Keratinocyte (primary cell): Measurements from ENCODE around the gene ZC3H12C. TPM values are rescaled to one million over a fixed set of nuclear protein-coding genes. Genes with fewer than 3 reads are reported as not detected.

Source experiments
- DNase-seq: peaks from one replicate; pipeline ENCODE4 v3.0.0-alpha.2; 2011; ENCODE audit warnings: low read depth, missing footprints, low spot score
- FAIRE-seq: peaks from 2 replicates; lab custom pipeline; 2011; peaks lifted over from hg19 to GRCh38; lab: Jason Lieb, UNC
- H2AFZ ChIP-seq: 2 replicates; pipeline ENCODE4 v1.6.0; 2012; ENCODE audit warnings: low read length, control low read depth, inconsistent platforms; ENCODE audit not compliant: control insufficient read depth
- H3K27ac ChIP-seq: 2 replicates; pipeline ENCODE4 v1.5.1; 2011; ENCODE audit warnings: low read length; ENCODE audit not compliant: control insufficient read depth, insufficient read depth
- H3K27me3 ChIP-seq: 3 replicates; pipeline ENCODE4 v1.6.0; 2011; ENCODE audit warnings: low read length; ENCODE audit not compliant: control insufficient read depth, insufficient read depth; ENCODE audit errors: extremely low read depth
- H3K36me3 ChIP-seq, 2 experiments: 2 replicates in 1 of 2; 3 replicates in 1 of 2; pipeline ENCODE4 v1.5.1; 2011; ENCODE audit warnings: low read length in 2 of 2, mild to moderate bottlenecking in 1 of 2; ENCODE audit not compliant: control insufficient read depth in 2 of 2, insufficient read depth in 2 of 2; ENCODE audit errors: extremely low read depth in 1 of 2
- H3K4me1 ChIP-seq: 3 replicates; pipeline ENCODE4 v1.5.1; 2011; ENCODE audit warnings: low read length; ENCODE audit not compliant: control insufficient read depth, insufficient read depth; ENCODE audit errors: extremely low read depth
- H3K4me2 ChIP-seq: 3 replicates; pipeline ENCODE4 v1.6.0; 2011; ENCODE audit warnings: low read depth, low read length; ENCODE audit not compliant: control insufficient read depth, insufficient read depth; ENCODE audit errors: extremely low read depth
- H3K4me3 ChIP-seq, 3 experiments: fragments of 200-600 bp in 1 of 3; sonication (generic) in 1 of 3; 2 replicates in 2 of 3; 3 replicates in 1 of 3; pipeline ENCODE4 v1.5.1; 2011 to 2016; ENCODE audit warnings: low read length in 3 of 3, mild to moderate bottlenecking in 3 of 3, control low read depth in 2 of 3, inconsistent platforms in 1 of 3, low read depth in 1 of 3, mixed read lengths in 1 of 3, mixed run types in 1 of 3, moderate library complexity in 1 of 3; ENCODE audit not compliant: control insufficient read depth in 2 of 3, insufficient read depth in 2 of 3; ENCODE audit errors: extremely low read depth in 1 of 3
- H3K79me2 ChIP-seq: 2 replicates; pipeline ENCODE4 v1.6.0; 2012; ENCODE audit warnings: low read length; ENCODE audit not compliant: control insufficient read depth, insufficient read depth
- H3K9ac ChIP-seq: 3 replicates; pipeline ENCODE4 v1.6.0; 2011; ENCODE audit warnings: low read length; ENCODE audit not compliant: control insufficient read depth, insufficient read depth; ENCODE audit errors: extremely low read depth
- H3K9me1 ChIP-seq: 3 replicates; pipeline ENCODE4 v1.6.0; 2011; ENCODE audit warnings: low read length; ENCODE audit not compliant: control insufficient read depth, insufficient read depth; ENCODE audit errors: extremely low read depth
- H3K9me3 ChIP-seq: 2 replicates; pipeline ENCODE4 v1.5.1; 2012; ENCODE audit warnings: low read depth, low read length; ENCODE audit not compliant: control insufficient read depth
- H4K20me1 ChIP-seq: 3 replicates; pipeline ENCODE4 v1.6.0; 2011; ENCODE audit warnings: low read length; ENCODE audit not compliant: control insufficient read depth, insufficient read depth; ENCODE audit errors: extremely low read depth
- CTCF ChIP-seq, 3 experiments: IDR thresholded peaks in 1 of 3; conservative IDR thresholded peaks in 1 of 3; optimal IDR thresholded peaks in 1 of 3; 2 replicates in 2 of 3; 3 replicates in 1 of 3; pipeline versions ENCODE3 to v1.5.1; 2011; ENCODE audit warnings: low read length in 3 of 3, mild to moderate bottlenecking in 3 of 3, moderate library complexity in 2 of 3, control low read depth in 1 of 3, inconsistent platforms in 1 of 3; ENCODE audit not compliant: insufficient read depth in 2 of 3; ENCODE audit errors: extremely low read depth in 1 of 3
- EZH2 ChIP-seq: IDR thresholded peaks from one replicate; pipeline ENCODE4 v1.6.1; 2012; ENCODE audit warnings: inconsistent platforms, mild to moderate bottlenecking, low read length, moderate library complexity
- dilution Hi-C: fragments of 300-500 bp; cut with MboI; formaldehyde crosslinking; loops from one replicate; pipeline ENCODE4 v1.7.0; 2020; ENCODE audit warnings: low sequenced_read_pairs; ENCODE audit not compliant: extremely low pct_ligation_motif_present
- polyA plus RNA-seq, 5 experiments: library from polyadenylated mRNA; depleted of rRNA in 3 of 5; stranded (reverse) in 3 of 5; stranded (forward) in 1 of 5; unstranded in 1 of 5; fragments of >200 nt; gene quantifications; 1 replicate in 1 of 5; 2 replicates in 3 of 5; 3 replicates in 1 of 5; pipeline versions ENCODE4 v1.2.1 to v1.2.3, GENCODE V29; 2011 to 2012; ENCODE audit warnings: missing spikeins in 2 of 5, low read depth in 1 of 5, low replicate concordance in 1 of 5

Gene ZC3H12C
- polyA plus RNA-seq, 1 donor (not counting 4 experiments of a cell fraction or from before 2014, with no cell fraction given) = 13.9 TPM

- H3K4me3 ChIP-seq = no peak overlapping the region
- peak overlapping the region; percentile 1 for H3K9ac ChIP-seq
- dilution Hi-C loops = no loop called here
- H3K79me2 ChIP-seq = no peaks in the 10 kb centered on the region
- no peaks in the 10 kb centered on the region for H3K9me3 ChIP-seq
- H2AFZ ChIP-seq = no peak overlapping the region
- no peak for FAIRE-seq
- H3K4me1 ChIP-seq = peaks cover 29% of the 10 kb centered on the region
- H3K36me3 ChIP-seq = no peaks in the 10 kb centered on the region
- H3K27ac ChIP-seq = peak overlapping the region; percentile 85
- no peaks in the 10 kb centered on the region for H3K9me1 ChIP-seq
- TF ChIP-seq CTCF (optimal IDR thresholded peaks at IDR 0.05 in 1 of 3, IDR thresholded peaks at IDR 0.05 in 1 of 3, conservative IDR thresholded peaks at IDR 0.05 in 1 of 3; ENCODE audit: extremely low read depth in 1 of 3, insufficient read depth in 2 of 3, low read length in 3 of 3) (no peak), EZH2 (no peak)
- H3K4me2 ChIP-seq = peak overlapping the region; percentile 61
- DNase-seq = no peak
- H3K27me3 ChIP-seq = no peaks in the 10 kb centered on the region
- H4K20me1 ChIP-seq = no peaks in the 10 kb centered on the region
Observed at GRCh38 chr11:110070176-110070575, 23.0 kb upstream of the ZC3H12C start.

GRCh38 chr11:110071197-110071596, 22.0 kb upstream of the ZC3H12C start:
- Histone ChIP-seq H3K36me3 (no peaks in the 10 kb centered on the region), H3K4me2 (no peak overlapping the region), H3K27me3 (no peaks in the 10 kb centered on the region), H4K20me1 (no peaks in the 10 kb centered on the region), H3K27ac (no peak overlapping the region), H2AFZ (no peak overlapping the region), H3K4me3 (no peak overlapping the region), H3K9ac (no peak overlapping the region), H3K9me1 (no peaks in the 10 kb centered on the region), H3K79me2 (no peaks in the 10 kb centered on the region), H3K9me3 (no peaks in the 10 kb centered on the region), H3K4me1 (peaks cover 34% of the 10 kb centered on the region)
- FAIRE-seq (no peak), DNase-seq (no peak)
- dilution Hi-C loops = no loop called here
- TF ChIP-seq CTCF (optimal IDR thresholded peaks at IDR 0.05 in 1 of 3, IDR thresholded peaks at IDR 0.05 in 1 of 3, conservative IDR thresholded peaks at IDR 0.05 in 1 of 3; ENCODE audit: extremely low read depth in 1 of 3, insufficient read depth in 2 of 3, low read length in 3 of 3) = no peak
- no peak for TF ChIP-seq EZH2
